ENCODE results near the gene RABAC1.

The RABAC1 gene

DNA sequence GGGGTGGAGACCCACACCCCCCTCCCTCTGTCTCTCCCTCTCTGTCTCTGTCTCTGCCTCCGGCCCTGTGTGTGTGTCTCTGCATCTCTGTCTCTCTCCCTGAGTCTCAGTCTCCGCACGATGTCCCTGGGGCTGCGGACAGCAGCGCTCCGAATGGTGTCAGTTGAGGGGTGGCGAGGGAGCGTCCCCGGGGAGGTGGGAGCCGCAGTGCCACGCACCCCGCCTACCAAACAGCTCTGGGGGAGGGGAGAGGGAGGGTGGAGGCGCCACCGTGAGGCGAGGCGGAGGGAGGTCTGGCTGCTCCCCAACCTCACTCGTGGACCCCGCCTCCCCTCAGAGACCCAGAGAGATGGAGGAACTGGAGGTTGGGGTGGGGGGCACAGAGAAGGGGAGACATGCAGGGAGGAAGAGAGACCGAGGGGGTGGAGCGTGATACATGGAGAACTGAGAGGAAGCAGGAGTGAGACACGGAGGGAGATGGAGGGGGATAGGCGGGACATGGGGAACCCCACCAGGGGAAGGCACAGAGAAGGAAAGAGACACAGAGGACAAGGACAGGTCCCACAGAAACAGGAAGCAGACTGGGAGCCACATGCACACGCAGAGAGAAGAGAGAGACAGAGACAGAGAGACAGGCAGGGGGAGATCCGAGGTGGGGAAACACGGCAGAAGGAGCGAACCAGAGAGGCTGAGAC is 38.1 kb downstream of the RABAC1 start:
- no peaks in the 10 kb centered on the region for H3F3A ChIP-seq (ENCODE audit: insufficient read depth, low read length)
- H4K20me1 ChIP-seq (ENCODE audit: insufficient read depth, low read length), result no peaks in the 10 kb centered on the region
- H3K4me3 ChIP-seq (ENCODE audit: low read depth, low read length, poor library complexity, severe bottlenecking), result no peak overlapping the region
- no peaks in the 10 kb centered on the region for H3K79me2 ChIP-seq (ENCODE audit: insufficient read depth, low read length)
- H2AFZ ChIP-seq (ENCODE audit: low read length), result no peak overlapping the region
- no peaks in the 10 kb centered on the region for H3K36me3 ChIP-seq (ENCODE audit: insufficient read depth, low read length)
- TF ChIP-seq CTCF (IDR thresholded peaks at IDR 0.05; ENCODE audit: low read length) (peak; percentile 27; the same call in 1 of the 2 replicates), EZH2 (IDR thresholded peaks at IDR 0.05; ENCODE audit: borderline replicate concordance, low read length) (no peak)
- no peak overlapping the region for H3K27ac ChIP-seq (ENCODE audit: low read depth, low read length, poor library complexity, severe bottlenecking)
- H3K27me3 ChIP-seq (ENCODE audit: insufficient read depth, low read length), result peaks cover 16% of the 10 kb centered on the region
- H3K9me3 ChIP-seq (ENCODE audit: low read length), result no peaks in the 10 kb centered on the region
- H3K9me2 ChIP-seq (ENCODE audit: low read depth, low read length), result no peaks in the 10 kb centered on the region
- no peak overlapping the region for H3K9ac ChIP-seq (ENCODE audit: low read length)
- H3K4me1 ChIP-seq (ENCODE audit: insufficient read depth, low read length, severe bottlenecking), result no peaks in the 10 kb centered on the region
- no peak overlapping the region for H3K4me2 ChIP-seq (ENCODE audit: low read length)

DNA sequence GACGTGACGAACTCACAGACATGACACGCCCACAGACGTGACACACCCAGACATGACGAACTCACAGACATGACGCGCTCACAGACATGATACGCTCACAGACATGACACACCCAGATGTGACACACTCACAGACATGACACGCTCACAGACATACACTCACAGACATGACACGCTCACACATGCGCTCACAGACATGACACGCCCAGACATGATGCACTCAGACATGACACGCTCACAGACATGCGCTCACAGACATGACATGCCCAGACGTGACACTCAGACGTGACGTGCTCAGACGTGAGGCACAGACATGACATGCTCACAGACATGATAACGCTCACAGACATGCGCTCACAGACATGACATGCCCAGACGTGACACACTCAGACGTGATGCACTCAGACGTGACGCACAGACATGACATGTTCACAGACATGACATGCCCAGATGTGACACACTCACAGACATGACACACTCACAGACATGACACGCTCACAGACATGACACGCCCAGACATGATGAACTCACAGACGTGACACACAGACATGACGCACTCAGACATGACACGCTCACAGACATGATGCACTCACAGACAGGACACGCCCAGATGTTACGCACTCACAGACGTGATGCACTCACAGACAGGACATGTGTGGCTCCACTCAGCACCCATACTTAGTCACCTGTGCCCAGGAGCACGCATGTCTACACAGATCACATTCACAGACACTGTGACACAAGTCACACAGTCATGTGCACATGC is 39.0 kb downstream of the RABAC1 start:
- no peak for TF ChIP-seq EZH2 (IDR thresholded peaks at IDR 0.05; ENCODE audit: borderline replicate concordance, low read length)
- no peak for TF ChIP-seq CTCF (IDR thresholded peaks at IDR 0.05; ENCODE audit: low read length)
- H2AFZ ChIP-seq (ENCODE audit: low read length), result no peak overlapping the region
- no peak overlapping the region for H3K9ac ChIP-seq (ENCODE audit: low read length)
- no peaks in the 10 kb centered on the region for H3K36me3 ChIP-seq (ENCODE audit: insufficient read depth, low read length)
- no peak overlapping the region for H3K27ac ChIP-seq (ENCODE audit: low read depth, low read length, poor library complexity, severe bottlenecking)
- no peaks in the 10 kb centered on the region for H3F3A ChIP-seq (ENCODE audit: insufficient read depth, low read length)
- H3K4me1 ChIP-seq (ENCODE audit: insufficient read depth, low read length, severe bottlenecking), result no peaks in the 10 kb centered on the region
- no peaks in the 10 kb centered on the region for H3K9me2 ChIP-seq (ENCODE audit: low read depth, low read length)
- H3K4me2 ChIP-seq (ENCODE audit: low read length), result no peak overlapping the region
- no peaks in the 10 kb centered on the region for H3K9me3 ChIP-seq (ENCODE audit: low read length)
- H4K20me1 ChIP-seq (ENCODE audit: insufficient read depth, low read length), result no peaks in the 10 kb centered on the region
- no peaks in the 10 kb centered on the region for H3K79me2 ChIP-seq (ENCODE audit: insufficient read depth, low read length)
- H3K27me3 ChIP-seq (ENCODE audit: insufficient read depth, low read length), result peaks cover 13% of the 10 kb centered on the region
- H3K4me3 ChIP-seq (ENCODE audit: low read depth, low read length, poor library complexity, severe bottlenecking), result no peak overlapping the region

DNA sequence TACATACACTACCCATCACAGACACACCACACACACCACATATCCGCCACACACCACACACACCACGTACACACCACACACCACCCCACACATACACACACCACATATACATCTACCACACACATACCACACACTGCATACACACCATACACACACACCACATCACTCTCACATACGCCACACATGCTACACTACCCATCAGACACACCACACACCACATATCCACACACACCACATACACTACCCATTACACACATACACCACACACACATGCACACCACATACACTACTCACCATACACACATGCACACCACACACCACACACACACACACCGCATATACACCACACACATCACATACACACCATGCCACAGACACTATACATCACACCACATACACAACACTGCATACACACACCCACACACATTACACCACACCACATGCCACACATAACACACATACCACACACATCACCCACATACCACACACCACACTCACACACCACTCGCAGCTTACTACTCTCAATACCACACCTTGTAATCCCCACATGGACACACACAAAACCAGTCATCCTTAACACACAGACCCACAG is 40.4 kb downstream of the RABAC1 start:
- no peaks in the 10 kb centered on the region for H3K36me3 ChIP-seq (ENCODE audit: insufficient read depth, low read length)
- no peak overlapping the region for H3K9ac ChIP-seq (ENCODE audit: low read length)
- H3K4me3 ChIP-seq (ENCODE audit: low read depth, low read length, poor library complexity, severe bottlenecking), result no peak overlapping the region
- H3K4me1 ChIP-seq (ENCODE audit: insufficient read depth, low read length, severe bottlenecking), result no peaks in the 10 kb centered on the region
- no peaks in the 10 kb centered on the region for H3K79me2 ChIP-seq (ENCODE audit: insufficient read depth, low read length)
- H3K9me2 ChIP-seq (ENCODE audit: low read depth, low read length), result no peaks in the 10 kb centered on the region
- no peaks in the 10 kb centered on the region for H3K9me3 ChIP-seq (ENCODE audit: low read length)
- no peak overlapping the region for H3K4me2 ChIP-seq (ENCODE audit: low read length)
- peaks cover 13% of the 10 kb centered on the region for H3K27me3 ChIP-seq (ENCODE audit: insufficient read depth, low read length)
- H4K20me1 ChIP-seq (ENCODE audit: insufficient read depth, low read length), result no peaks in the 10 kb centered on the region
- H3K27ac ChIP-seq (ENCODE audit: low read depth, low read length, poor library complexity, severe bottlenecking), result no peak overlapping the region
- no peaks in the 10 kb centered on the region for H3F3A ChIP-seq (ENCODE audit: insufficient read depth, low read length)
- H2AFZ ChIP-seq (ENCODE audit: low read length), result no peak overlapping the region
- TF ChIP-seq CTCF (IDR thresholded peaks at IDR 0.05; ENCODE audit: low read length) (no peak), EZH2 (IDR thresholded peaks at IDR 0.05; ENCODE audit: borderline replicate concordance, low read length) (no peak)

All from OCI-LY1 (cell line).